Left ventricle myocardium inferior (tissue), 1 donor: ENCODE measurements around the gene PTGS1. TPM values are rescaled to one million over a fixed set of nuclear protein-coding genes. Genes with fewer than 3 reads are reported as not detected.

Experiments used
- DNase-seq: peaks from one replicate; pipeline ENCODE4 v3.0.0-alpha.2; 2020
- H3K27ac ChIP-seq: fragments of 200-600 bp; replicated peaks from 2 replicates; pipeline ENCODE4 v1.8.0; 2021
- H3K27me3 ChIP-seq: fragments of 200-600 bp; 2 replicates; pipeline ENCODE4 v1.8.0; 2021; ENCODE audit warnings: low read depth
- H3K36me3 ChIP-seq: fragments of 200-600 bp; 2 replicates; pipeline ENCODE4 v1.8.0; 2021
- H3K4me1 ChIP-seq: fragments of 200-600 bp; 2 replicates; pipeline ENCODE4 v1.8.0; 2021
- H3K4me3 ChIP-seq: fragments of 200-600 bp; 2 replicates; pipeline ENCODE4 v1.8.0; 2021; ENCODE audit warnings: mild to moderate bottlenecking, moderate library complexity
- H3K9me3 ChIP-seq: fragments of 200-600 bp; replicated peaks from 2 replicates; pipeline ENCODE4 v1.8.0; 2021
- CTCF ChIP-seq: fragments of 200-600 bp; IDR thresholded peaks from 2 replicates; pipeline ENCODE4 v1.8.0; 2021; ENCODE audit warnings: antibody characterized with exemption, mild to moderate bottlenecking, borderline replicate concordance
- intact Hi-C: fragments of 100-400 bp; cut with micrococcal nuclease; formaldehyde crosslinking; loops from one replicate; pipeline ENCODE4 v1.11.0; 2022
- total RNA-seq: library from RNA; stranded (reverse); fragmentation: NEBNext Ultra II Directional; extraction: Animal tissue kit (Norgen Biotek cat#: 25700); gene quantifications from one replicate; pipeline ENCODE4 v1.2.1, GENCODE V29; 2021
- donor health status: DM: no; HTN: yes; CAD: no; lungs with severe emphysema.

PTGS1 gene
- total RNA-seq, 1 donor from 2014 or later = 6.7 TPM

- no peaks in the 10 kb centered on the region for H3K36me3 ChIP-seq
- peaks cover 8% of the 10 kb centered on the region for H3K4me1 ChIP-seq
- DNase-seq = no peak
- intact Hi-C loops = no loop called here
- H3K4me3 ChIP-seq = no peak overlapping the region
- H3K27ac ChIP-seq = no peak overlapping the region
- H3K9me3 ChIP-seq = peaks cover 18% of the 10 kb centered on the region
- H3K27me3 ChIP-seq = peaks cover 10% of the 10 kb centered on the region
- TF ChIP-seq CTCF = no peak
These were observed 25.9 kb downstream of the PTGS1 start for GRCh38 chr9:122396614-122397148.

GRCh38 chr9:122397749-122398148 is 26.9 kb downstream of the PTGS1 start:
- intact Hi-C loops = no loop called here
- DNase-seq = no peak
- peaks cover 18% of the 10 kb centered on the region for H3K9me3 ChIP-seq
- TF ChIP-seq CTCF = no peak
- peaks cover 10% of the 10 kb centered on the region for H3K27me3 ChIP-seq
- H3K4me3 ChIP-seq = no peak overlapping the region
- no peaks in the 10 kb centered on the region for H3K36me3 ChIP-seq
- peaks cover 8% of the 10 kb centered on the region for H3K4me1 ChIP-seq
- no peak overlapping the region for H3K27ac ChIP-seq

GRCh38 chr9:122398371-122398924 is 27.6 kb downstream of the PTGS1 start:
- H3K27ac ChIP-seq = no peak overlapping the region
- intact Hi-C loops = no loop called here
- DNase-seq = no peak
- peaks cover 18% of the 10 kb centered on the region for H3K9me3 ChIP-seq
- H3K27me3 ChIP-seq = peaks cover 10% of the 10 kb centered on the region
- TF ChIP-seq CTCF = no peak
- no peaks in the 10 kb centered on the region for H3K36me3 ChIP-seq
- no peak overlapping the region for H3K4me3 ChIP-seq
- peaks cover 8% of the 10 kb centered on the region for H3K4me1 ChIP-seq

GRCh38 chr9:122401896-122402295 is 31.1 kb downstream of the PTGS1 start:
- H3K27ac ChIP-seq = no peak overlapping the region
- no peaks in the 10 kb centered on the region for H3K4me1 ChIP-seq
- no peaks in the 10 kb centered on the region for H3K36me3 ChIP-seq
- peaks cover 24% of the 10 kb centered on the region for H3K27me3 ChIP-seq
- H3K9me3 ChIP-seq = peaks cover 21% of the 10 kb centered on the region
- no peak for DNase-seq
- no peak overlapping the region for H3K4me3 ChIP-seq
- TF ChIP-seq CTCF = no peak
- intact Hi-C loops = no loop called here

GRCh38 chr9:122402403-122402871 is 31.6 kb downstream of the PTGS1 start:
- TF ChIP-seq CTCF = no peak
- intact Hi-C loops = no loop called here
- H3K27ac ChIP-seq = no peak overlapping the region
- no peak for DNase-seq
- H3K4me1 ChIP-seq = no peaks in the 10 kb centered on the region
- no peaks in the 10 kb centered on the region for H3K36me3 ChIP-seq
- peaks cover 25% of the 10 kb centered on the region for H3K27me3 ChIP-seq
- H3K9me3 ChIP-seq = peaks cover 21% of the 10 kb centered on the region
- H3K4me3 ChIP-seq = no peak overlapping the region
